ENCODE data around the gene WEE1. TPM values are rescaled to one million over a fixed set of nuclear protein-coding genes. Genes with fewer than 3 reads are reported as not detected.

Gene WEE1
- total and polyA plus RNA-seq, 3 experiments from 2014 or later, result 8.1 to 49.8 (median 46.9) TPM

DNA sequence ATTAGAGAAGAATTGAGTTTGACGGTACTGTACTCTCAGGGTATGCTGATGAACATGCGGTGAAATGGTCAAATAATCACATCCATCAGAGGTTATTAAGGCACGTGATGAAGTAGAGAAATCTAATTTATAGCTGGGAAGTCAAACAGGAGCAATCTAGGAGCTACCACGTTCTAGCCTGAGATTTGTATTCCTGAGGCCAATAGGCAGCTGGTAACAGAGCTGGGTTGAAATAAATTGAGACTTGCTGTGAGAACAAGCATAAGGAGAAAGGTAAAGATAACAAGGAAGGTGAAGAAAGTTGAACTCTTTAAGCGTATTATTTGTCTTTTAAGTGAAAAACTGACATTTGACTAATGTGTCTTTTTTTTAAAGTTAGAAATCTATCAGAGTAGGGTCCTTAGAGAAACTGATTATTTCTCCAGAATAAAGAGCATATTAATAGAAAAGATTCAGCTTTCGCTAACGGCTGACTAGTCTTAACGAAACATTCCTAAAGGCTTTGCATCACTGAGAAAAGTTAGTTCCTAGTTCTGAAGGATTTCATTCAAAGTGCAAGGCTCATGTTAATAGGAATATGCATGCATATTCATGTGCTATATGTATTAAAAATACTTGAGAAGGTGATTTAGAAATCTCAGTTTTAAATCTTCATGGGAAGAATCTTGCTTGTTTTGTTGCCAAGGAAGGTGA is 5.2 kb upstream of the WEE1 start:
- peak overlapping the region in 1 of 7 donors; percentile 31 for H3K4me3 Mint-ChIP-seq
- peaks cover 0 to 2% of the 10 kb centered on the region in 2 donors for H3K27me3 Mint-ChIP-seq
- H3K36me3 ChIP-seq (ENCODE audit: insufficient read depth, low read length), result no peaks in the 10 kb centered on the region
- H3K4me1 ChIP-seq (ENCODE audit: insufficient read depth, low read length), result peaks cover 5% of the 10 kb centered on the region
- peak overlapping the region in 5 of 8 donors; percentile 10 to 84 (median 67) for H3K27ac Mint-ChIP-seq
- H3K4me1 Mint-ChIP-seq, result peaks cover 7 to 19% (median 18%) of the 10 kb centered on the region in 3 donors
- H3K36me3 Mint-ChIP-seq, result peaks cover 0 to 5% (median 0%) of the 10 kb centered on the region in 3 donors
- no peak for DNase-seq
- no peaks in the 10 kb centered on the region for H3K27me3 ChIP-seq (ENCODE audit: insufficient read depth, low read length, poor library complexity, severe bottlenecking)
- POLR2A ChIA-PET, result no interaction called here
- no peaks in the 10 kb centered on the region for H3K9me3 Mint-ChIP-seq
- H3K4me3 ChIP-seq (ENCODE audit: low read length), result no peak overlapping the region
- no peaks in the 10 kb centered on the region for H3K9me3 ChIP-seq (ENCODE audit: low read length)
- H3K27ac ChIP-seq (ENCODE audit: low read depth, low read length), result no peak overlapping the region
- CTCF ChIA-PET, result interaction anchor here (0.9 to 1.0 kb wide), 2 partner anchors 33 to 34 kb away, joined by 3 to 4 read pairs; no protein-coding TSS in a partner anchor

DNA sequence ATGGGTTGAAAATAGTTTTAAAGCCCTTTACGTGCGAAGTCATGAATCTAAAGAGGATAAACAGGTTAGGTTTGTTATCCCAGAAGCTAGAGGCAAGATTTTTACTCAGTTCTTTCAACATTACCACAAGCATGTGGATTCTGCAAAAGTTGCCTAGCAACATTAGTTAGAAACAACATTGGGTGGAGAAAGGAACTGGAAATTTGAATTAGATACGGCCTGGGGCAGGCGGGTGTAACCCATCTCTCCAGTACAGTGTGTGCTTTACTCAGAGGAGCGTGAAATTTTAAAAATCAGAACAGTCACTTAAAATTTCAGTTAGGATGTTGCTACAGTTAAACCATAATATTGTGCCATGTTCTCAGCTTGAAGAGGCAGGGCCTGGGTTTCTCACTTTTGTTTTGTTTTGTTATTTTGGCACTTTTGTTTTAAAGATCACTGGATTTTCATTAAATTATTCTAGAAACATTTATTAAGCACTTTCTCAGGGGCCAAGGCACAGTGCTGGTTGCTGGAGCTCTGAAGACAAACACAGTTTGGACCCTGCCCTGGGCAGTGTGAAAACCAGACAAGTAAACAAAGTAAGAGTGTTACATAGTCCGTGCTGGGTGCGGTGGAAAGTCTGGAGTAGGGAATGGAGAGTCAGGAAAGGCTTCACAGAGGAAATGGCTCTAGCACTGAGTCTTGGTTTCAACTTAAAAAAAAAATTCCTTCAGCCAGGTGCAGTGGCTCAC is 4.4 kb upstream of the WEE1 start:
- peak overlapping the region; percentile 27 for H3K27ac ChIP-seq (ENCODE audit: low read depth, low read length)
- Mint-ChIP-seq H3K27me3 (peaks cover 0 to 2% of the 10 kb centered on the region in 2 donors), H3K9me3 (no peaks in the 10 kb centered on the region), H3K36me3 (peaks cover 0 to 5% (median 1%) of the 10 kb centered on the region in 3 donors), H3K4me3 (peak overlapping the region in 1 of 7 donors; percentile 6), H3K27ac (peak overlapping the region in 5 of 8 donors; percentile 61 to 91 (median 70)), H3K4me1 (peaks cover 7 to 19% (median 18%) of the 10 kb centered on the region in 3 donors)
- peaks cover 5% of the 10 kb centered on the region for H3K4me1 ChIP-seq (ENCODE audit: insufficient read depth, low read length)
- H3K4me3 ChIP-seq (ENCODE audit: low read length), result no peak overlapping the region
- H3K27me3 ChIP-seq (ENCODE audit: insufficient read depth, low read length, poor library complexity, severe bottlenecking), result no peaks in the 10 kb centered on the region
- CTCF ChIA-PET, result interaction anchor here (0.9 to 1.0 kb wide), 2 partner anchors 33 to 34 kb away, joined by 3 to 4 read pairs; no protein-coding TSS in a partner anchor
- DNase-seq, result peak in 1 of 5 donors; percentile 4
- POLR2A ChIA-PET, result no interaction called here
- no peaks in the 10 kb centered on the region for H3K36me3 ChIP-seq (ENCODE audit: insufficient read depth, low read length)
- no peaks in the 10 kb centered on the region for H3K9me3 ChIP-seq (ENCODE audit: low read length)

DNA sequence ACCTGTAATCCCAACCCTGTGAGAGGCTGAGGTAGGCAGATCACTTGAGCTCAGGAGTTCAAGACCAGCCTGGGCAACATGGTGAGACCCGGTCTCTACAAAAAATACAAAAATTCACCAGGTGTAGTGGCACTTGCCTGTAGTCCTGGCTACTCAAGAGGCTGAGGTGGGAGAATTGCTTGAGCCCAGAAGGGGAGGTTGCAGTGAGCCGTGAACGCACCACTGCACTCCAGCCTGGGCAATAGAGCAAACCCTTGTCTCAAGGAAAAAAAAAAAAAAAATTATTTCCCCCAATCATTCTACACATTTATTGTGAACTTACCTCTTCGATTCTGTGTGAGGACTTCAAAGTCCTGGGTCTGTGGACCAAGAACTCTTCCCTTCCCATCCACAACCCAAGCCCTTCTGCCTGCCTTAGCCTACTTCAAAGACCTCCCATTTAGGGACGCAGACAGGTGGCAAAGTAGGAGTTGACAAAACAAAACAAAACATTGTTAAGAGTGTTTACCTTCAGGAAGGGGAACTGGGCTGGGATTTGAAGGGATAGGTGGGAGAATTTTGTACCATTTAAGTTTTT is 3.8 kb upstream of the WEE1 start:
- Histone ChIP-seq H3K9me3 (ENCODE audit: low read length) (no peaks in the 10 kb centered on the region), H3K27ac (ENCODE audit: low read depth, low read length) (peak overlapping the region; percentile 27), H3K4me3 (ENCODE audit: low read length) (no peak overlapping the region), H3K27me3 (ENCODE audit: insufficient read depth, low read length, poor library complexity, severe bottlenecking) (no peaks in the 10 kb centered on the region), H3K36me3 (ENCODE audit: insufficient read depth, low read length) (no peaks in the 10 kb centered on the region), H3K4me1 (ENCODE audit: insufficient read depth, low read length) (peaks cover 5% of the 10 kb centered on the region)
- CTCF ChIA-PET, result interaction anchor here (0.9 to 1.0 kb wide), 2 partner anchors 34 to 35 kb away, joined by 3 to 4 read pairs; no protein-coding TSS in a partner anchor
- POLR2A ChIA-PET, result no interaction called here
- peaks cover 8 to 20% (median 19%) of the 10 kb centered on the region in 3 donors for H3K4me1 Mint-ChIP-seq
- peak overlapping the region in 3 of 7 donors; percentile 5 to 64 (median 48) for H3K4me3 Mint-ChIP-seq
- peaks cover 0 to 5% (median 3%) of the 10 kb centered on the region in 3 donors for H3K36me3 Mint-ChIP-seq
- peaks cover 0 to 2% of the 10 kb centered on the region in 2 donors for H3K27me3 Mint-ChIP-seq
- H3K27ac Mint-ChIP-seq, result peak overlapping the region in 1 of 8 donors; percentile 8
- no peak for DNase-seq
- H3K9me3 Mint-ChIP-seq, result no peaks in the 10 kb centered on the region

DNA sequence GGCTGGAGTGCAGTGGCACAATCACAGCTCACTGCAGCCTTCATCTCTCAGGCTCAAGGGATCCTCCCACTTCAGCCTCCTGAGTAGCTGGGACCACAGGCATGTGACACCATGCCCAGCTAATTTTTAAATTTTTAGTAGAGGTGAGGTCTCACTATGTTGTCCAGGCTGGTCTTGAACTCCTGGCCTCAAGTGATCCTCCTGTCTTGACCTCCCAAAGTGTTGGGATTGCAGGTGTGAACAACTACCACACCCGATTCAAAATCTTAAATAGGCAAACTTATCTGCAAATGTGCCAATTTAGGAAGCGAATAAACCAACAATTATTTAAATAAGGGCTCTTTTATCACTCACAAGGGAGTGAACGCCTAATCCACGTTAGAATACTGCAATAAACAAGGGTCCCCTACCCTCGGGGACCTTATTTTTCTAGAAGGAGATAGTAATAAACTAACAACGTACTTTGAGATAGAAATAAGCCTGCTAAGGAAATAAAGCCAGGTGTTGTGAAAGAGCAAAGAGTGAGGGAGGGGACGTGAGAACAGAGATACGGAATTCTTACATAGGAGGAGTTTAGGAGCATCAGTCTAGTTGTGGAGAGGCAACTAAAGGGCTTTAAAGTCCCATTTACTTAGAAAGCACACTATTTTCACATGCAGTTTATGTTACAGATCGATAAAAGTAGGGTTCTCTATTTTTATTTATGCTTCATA is 3.0 kb upstream of the WEE1 start:
- ChIA-PET CTCF (no interaction called here), POLR2A (no interaction called here)
- Histone ChIP-seq H3K4me3 (ENCODE audit: low read length) (no peak overlapping the region), H3K36me3 (ENCODE audit: insufficient read depth, low read length) (no peaks in the 10 kb centered on the region), H3K4me1 (ENCODE audit: insufficient read depth, low read length) (peaks cover 5% of the 10 kb centered on the region), H3K9me3 (ENCODE audit: low read length) (no peaks in the 10 kb centered on the region), H3K27ac (ENCODE audit: low read depth, low read length) (no peak overlapping the region), H3K27me3 (ENCODE audit: insufficient read depth, low read length, poor library complexity, severe bottlenecking) (no peaks in the 10 kb centered on the region)
- Mint-ChIP-seq H3K4me3 (peak overlapping the region in 3 of 7 donors; percentile 32 to 84 (median 49)), H3K4me1 (peaks cover 16 to 28% (median 27%) of the 10 kb centered on the region in 3 donors), H3K36me3 (peaks cover 0 to 10% (median 5%) of the 10 kb centered on the region in 3 donors), H3K27me3 (peaks cover 0 to 2% of the 10 kb centered on the region in 2 donors), H3K9me3 (no peaks in the 10 kb centered on the region), H3K27ac (no peak overlapping the region)
- no peak for DNase-seq

DNA sequence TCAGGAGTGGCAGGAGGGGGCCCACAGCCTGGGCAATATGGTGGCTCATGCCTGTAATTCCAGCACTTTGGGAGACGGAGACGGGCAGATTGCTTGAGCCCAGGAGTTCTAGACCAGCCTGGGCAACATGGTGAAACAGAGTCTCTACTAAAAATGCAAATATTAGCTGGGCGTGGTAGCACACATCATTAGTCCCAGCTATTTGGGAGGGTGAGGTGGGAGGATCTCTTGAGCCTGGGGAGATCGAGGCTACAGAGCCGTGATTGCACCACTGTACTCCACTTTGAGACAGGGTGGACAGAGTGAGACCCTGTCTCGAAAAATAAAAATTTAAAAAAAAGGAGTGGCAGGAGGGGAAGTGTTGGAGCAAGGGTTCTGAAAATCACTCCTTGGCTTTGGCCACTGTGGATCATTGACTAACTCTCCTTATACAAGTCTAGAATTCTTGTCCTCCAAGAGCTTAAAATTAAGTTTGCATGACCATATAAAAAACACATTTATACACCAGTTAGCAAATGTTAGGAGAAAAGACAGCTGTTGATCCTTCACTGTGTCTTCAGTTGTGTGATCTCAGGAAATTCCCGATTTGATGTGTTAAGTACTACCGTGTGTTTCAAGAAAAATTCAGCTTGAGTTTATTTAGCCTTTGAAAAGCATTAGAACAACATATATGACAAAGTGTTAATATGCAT is 2.3 kb upstream of the WEE1 start:
- no peaks in the 10 kb centered on the region for H3K36me3 ChIP-seq (ENCODE audit: insufficient read depth, low read length)
- peak overlapping the region in 1 of 8 donors; percentile 75 for H3K27ac Mint-ChIP-seq
- no peak overlapping the region for H3K4me3 ChIP-seq (ENCODE audit: low read length)
- H3K27me3 ChIP-seq (ENCODE audit: insufficient read depth, low read length, poor library complexity, severe bottlenecking), result no peaks in the 10 kb centered on the region
- H3K4me1 ChIP-seq (ENCODE audit: insufficient read depth, low read length), result peaks cover 5% of the 10 kb centered on the region
- H3K36me3 Mint-ChIP-seq, result peaks cover 0 to 11% (median 0%) of the 10 kb centered on the region in 3 donors
- H3K4me3 Mint-ChIP-seq, result peak overlapping the region in 6 of 7 donors; percentile 81 to 87 (median 84)
- H3K9me3 Mint-ChIP-seq, result no peaks in the 10 kb centered on the region
- H3K4me1 Mint-ChIP-seq, result peaks cover 17 to 28% (median 28%) of the 10 kb centered on the region in 3 donors
- DNase-seq, result no peak
- CTCF ChIA-PET, result no interaction called here
- H3K27ac ChIP-seq (ENCODE audit: low read depth, low read length), result no peak overlapping the region
- no peaks in the 10 kb centered on the region for H3K27me3 Mint-ChIP-seq
- no peaks in the 10 kb centered on the region for H3K9me3 ChIP-seq (ENCODE audit: low read length)
- POLR2A ChIA-PET, result no interaction called here

DNA sequence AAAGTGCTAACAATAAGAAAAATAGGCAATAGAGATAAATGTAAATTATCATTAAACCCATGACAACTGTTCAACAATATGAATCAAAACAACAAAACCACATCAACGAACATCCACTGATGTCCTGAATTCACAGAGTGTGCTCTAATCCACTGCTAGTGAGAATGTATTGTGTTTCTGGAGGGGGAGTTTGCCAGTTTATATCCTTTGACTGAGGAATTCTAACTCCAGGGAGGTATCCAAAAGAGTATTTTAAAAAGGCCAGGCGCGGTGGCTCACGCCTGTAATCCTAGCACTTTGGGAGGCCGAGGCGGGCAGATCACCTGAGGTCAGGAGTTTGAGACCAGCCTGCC is 1.7 kb upstream of the WEE1 start:
- Mint-ChIP-seq H3K9me3 (no peaks in the 10 kb centered on the region), H3K4me1 (peaks cover 22 to 32% (median 31%) of the 10 kb centered on the region in 3 donors), H3K4me3 (peak overlapping the region; percentile 81 to 93 (median 85)), H3K36me3 (peaks cover 0 to 11% (median 0%) of the 10 kb centered on the region in 3 donors), H3K27me3 (no peaks in the 10 kb centered on the region), H3K27ac (peak overlapping the region in 3 of 8 donors; percentile 38 to 75 (median 72))
- Histone ChIP-seq H3K27ac (ENCODE audit: low read depth, low read length) (peak overlapping the region; percentile 82), H3K4me3 (ENCODE audit: low read length) (no peak overlapping the region), H3K4me1 (ENCODE audit: insufficient read depth, low read length) (peaks cover 5% of the 10 kb centered on the region), H3K9me3 (ENCODE audit: low read length) (no peaks in the 10 kb centered on the region), H3K36me3 (ENCODE audit: insufficient read depth, low read length) (no peaks in the 10 kb centered on the region), H3K27me3 (ENCODE audit: insufficient read depth, low read length, poor library complexity, severe bottlenecking) (no peaks in the 10 kb centered on the region)
- CTCF ChIA-PET, result no interaction called here
- no peak for DNase-seq
- POLR2A ChIA-PET, result interaction anchor here (2.2 kb wide), 1 partner anchor 42 kb away, joined by 16 read pairs; no protein-coding TSS in a partner anchor
